GM06990 (cell line): ENCODE data around the gene CCNI.

Experiments
- DNase-seq: peaks from one replicate; pipeline ENCODE4 v3.0.0-alpha.2; 2011; ENCODE audit not compliant: insufficient read length; ENCODE audit errors: extremely low read depth
- H3K27me3 ChIP-seq: replicated peaks from 2 replicates; pipeline ENCODE4 v1.6.0; 2011; ENCODE audit warnings: low read length; ENCODE audit not compliant: control insufficient read depth, insufficient read depth
- H3K36me3 ChIP-seq: 2 replicates; pipeline ENCODE4 v1.5.1; 2011; ENCODE audit warnings: low read length; ENCODE audit not compliant: control insufficient read depth, insufficient read depth
- H3K4me3 ChIP-seq: replicated peaks from 2 replicates; pipeline ENCODE4 v1.5.1; 2011; ENCODE audit warnings: low read depth, mild to moderate bottlenecking, control low read depth, low read length
- CTCF ChIP-seq: IDR thresholded peaks from 2 replicates; pipeline ENCODE4 v1.5.1; 2011; ENCODE audit warnings: low read length, control low read depth, mild to moderate bottlenecking, inconsistent platforms; ENCODE audit not compliant: insufficient read depth, poor library complexity, severe bottlenecking

Gene CCNI

GRCh38 chr4:77120886-77121508, 45.2 kb upstream of the CCNI start:
- TF ChIP-seq CTCF, result peak; percentile 50
- DNase-seq, result no peak
- no peaks in the 10 kb centered on the region for H3K27me3 ChIP-seq

GRCh38 chr4:77117721-77118120, 41.9 kb upstream of the CCNI start:
- no peak for TF ChIP-seq CTCF

More at GRCh38 chr4:77120886-77121508, 45.2 kb upstream of the CCNI start:
- Histone ChIP-seq H3K4me3 (no peak overlapping the region), H3K36me3 (no peaks in the 10 kb centered on the region)

GRCh38 chr4:77113069-77113468, 37.3 kb upstream of the CCNI start:
- Histone ChIP-seq H3K4me3 (no peak overlapping the region), H3K27me3 (no peaks in the 10 kb centered on the region), H3K36me3 (no peaks in the 10 kb centered on the region)
- TF ChIP-seq CTCF, result no peak
- DNase-seq, result no peak

More at GRCh38 chr4:77117721-77118120, 41.9 kb upstream of the CCNI start:
- Histone ChIP-seq H3K4me3 (no peak overlapping the region), H3K27me3 (no peaks in the 10 kb centered on the region), H3K36me3 (no peaks in the 10 kb centered on the region)
- DNase-seq, result no peak

- H3K4me3 ChIP-seq, result no peak overlapping the region
- no peaks in the 10 kb centered on the region for H3K27me3 ChIP-seq
- no peak for DNase-seq
- H3K36me3 ChIP-seq, result no peaks in the 10 kb centered on the region
- TF ChIP-seq CTCF, result no peak
Observed at GRCh38 chr4:77110730-77111129, 34.9 kb upstream of the CCNI start.

GRCh38 chr4:77104791-77105540, 29.2 kb upstream of the CCNI start:
- no peaks in the 10 kb centered on the region for H3K36me3 ChIP-seq
- H3K27me3 ChIP-seq, result no peaks in the 10 kb centered on the region
- TF ChIP-seq CTCF, result no peak
- H3K4me3 ChIP-seq, result no peak overlapping the region
- DNase-seq, result peak; percentile 12
